Sigmoid colon (tissue), 4 donors: ENCODE data around the gene ZNF365.

Experiments used
- CTCF ChIP-seq, 4 experiments: fragments of 450-650 bp in 3 of 4; fragments of 200-600 bp in 1 of 4; IDR thresholded peaks; one replicate each; pipeline ENCODE4 v1.5.1; 2016 to 2019; ENCODE audit warnings: antibody characterized with exemption in 4 of 4, mild to moderate bottlenecking in 3 of 4, moderate library complexity in 2 of 4
- POLR2A ChIP-seq, 2 donors: fragments of 450-650 bp; IDR thresholded peaks; one replicate each; pipeline ENCODE4 v1.6.1; 2016; ENCODE audit warnings: antibody characterized with exemption in 2 of 2, mild to moderate bottlenecking in 2 of 2, moderate library complexity in 2 of 2
- POLR2AphosphoS5 ChIP-seq, 4 donors: sonication (generic); formaldehyde crosslinking; IDR thresholded peaks; one replicate each; pipeline ENCODE4 v1.6.1; 2017; ENCODE audit warnings: antibody characterized with exemption in 4 of 4

GRCh38 chr10:62376071-62377025 is 2.2 kb downstream of the ZNF365 start:
- TF ChIP-seq CTCF (IDR thresholded peaks at IDR 0.05) (no peak), POLR2AphosphoS5 (IDR thresholded peaks at IDR 0.05) (no peak), POLR2A (IDR thresholded peaks at IDR 0.05) (no peak)
